HUES6 (cell line): ENCODE data around the gene TMEM59.

ENCODE experiments used
- H3K27ac ChIP-seq: 2 replicates; pipeline ENCODE4 v1.7.0; 2013; ENCODE audit warnings: low read depth, mild to moderate bottlenecking, low read length, inconsistent platforms
- H3K27me3 ChIP-seq: 2 replicates; pipeline ENCODE4 v1.6.1; 2013; ENCODE audit warnings: low read length; ENCODE audit not compliant: control insufficient read depth, insufficient read depth
- H3K36me3 ChIP-seq: 2 replicates; pipeline ENCODE4 v1.6.1; 2013; ENCODE audit warnings: low read length; ENCODE audit not compliant: control insufficient read depth, insufficient read depth
- H3K4me1 ChIP-seq: 2 replicates; pipeline ENCODE4 v1.6.1; 2013; ENCODE audit warnings: low read length; ENCODE audit not compliant: control insufficient read depth, insufficient read depth
- H3K4me3 ChIP-seq: 2 replicates; pipeline ENCODE4 v1.5.1; 2013; ENCODE audit warnings: low read depth, low read length
- H3K9ac ChIP-seq: one replicate; pipeline ENCODE4 v1.6.1; 2013; ENCODE audit warnings: mild to moderate bottlenecking, low read length
- H3K9me3 ChIP-seq: 2 replicates; pipeline ENCODE4 v1.6.1; 2013; ENCODE audit warnings: low read depth, low read length; ENCODE audit not compliant: control insufficient read depth, insufficient read depth

TMEM59 gene

GRCh38 chr1:53981220-53981619 is 71.8 kb downstream of the TMEM59 start:
- H3K27ac ChIP-seq = no peak overlapping the region
- no peaks in the 10 kb centered on the region for H3K36me3 ChIP-seq
- H3K9me3 ChIP-seq = no peaks in the 10 kb centered on the region
- no peaks in the 10 kb centered on the region for H3K27me3 ChIP-seq
- H3K9ac ChIP-seq = no peak overlapping the region
- H3K4me1 ChIP-seq = peaks cover 21% of the 10 kb centered on the region
- H3K4me3 ChIP-seq = no peak overlapping the region

- Histone ChIP-seq H3K9ac (no peak overlapping the region), H3K27me3 (no peaks in the 10 kb centered on the region), H3K9me3 (no peaks in the 10 kb centered on the region), H3K36me3 (no peaks in the 10 kb centered on the region), H3K27ac (no peak overlapping the region), H3K4me1 (peaks cover 21% of the 10 kb centered on the region), H3K4me3 (no peak overlapping the region)
Measured at GRCh38 chr1:53979712-53980450, 73.1 kb downstream of the TMEM59 start.
